ENCODE measurements around the gene MCM10. TPM values are rescaled to one million over a fixed set of nuclear protein-coding genes. Genes with fewer than 3 reads are reported as not detected.

Gene MCM10
- total RNA-seq (5.1 TPM), polyA plus RNA-seq (ENCODE audit: insufficient read depth in 1 of 8, insufficient read length in 8 of 8, low replicate concordance in 1 of 8) (1 to 10 TPM; 4.5 to 7.5 (median 5.3) TPM)
- long read RNA-seq, donor 1: 0 reads
- long read RNA-seq, donor 2: 0 reads
- long read RNA-seq, donor 3: 0 reads
- long read RNA-seq, donor 4: 0 reads
- long read RNA-seq, donor 5, partial matches to known transcripts: 116 of 116 reads
- long read RNA-seq, donor 5, other reads (novel, unspliced or antisense): 0 of 116 reads
- long read RNA-seq, donor 6, partial matches to known transcripts: 60 of 79 reads
- long read RNA-seq, donor 6, other reads (novel, unspliced or antisense): 18 of 79 reads
- long read RNA-seq, donor 7: 0 reads
- long read RNA-seq, donor 8: 0 reads
- long read RNA-seq, donor 9: 0 reads
- long read RNA-seq, donor 10: 0 reads
- long read RNA-seq, donor 11: 0 reads

- Histone ChIP-seq H3K4me1 (ENCODE audit: control insufficient read depth, insufficient read depth, low read length) (peaks cover 5% of the 10 kb centered on the region), H3K4me3 (ENCODE audit: low read length) (peak within 1 kb of the TSS; percentile 54), H3K36me3 (ENCODE audit: control insufficient read depth, insufficient read depth, low read length) (no peaks in the 10 kb centered on the region), H3K27ac (ENCODE audit: low read length) (no peak within 1 kb of the TSS), H3K27me3 (ENCODE audit: control insufficient read depth, insufficient read depth, low read length) (no peaks in the 10 kb centered on the region), H3K9me3 (replicated peaks; ENCODE audit: control insufficient read depth, low read depth, low read length) (no peaks in the 10 kb centered on the region)
- DNase-seq: peak; percentile 100
- under 1% methylated on average over 51 of the region's 56 CpGs for WGBS (ENCODE audit: insufficient coverage)
Measured at GRCh38 chr10:13160934-13161856, at the start of gene MCM10. MCM10 (plus strand) TSS chr10:13161558; CDS start chr10:13164203, 2,645 bp downstream.

GRCh38 chr10:13113544-13113943 lies 47.8 kb upstream of the MCM10 start:
- H3K4me1 ChIP-seq (ENCODE audit: control insufficient read depth, insufficient read depth, low read length): no peaks in the 10 kb centered on the region
- no peak for DNase-seq
- H3K27me3 ChIP-seq (ENCODE audit: control insufficient read depth, insufficient read depth, low read length): no peaks in the 10 kb centered on the region
- H3K27ac ChIP-seq (ENCODE audit: low read length): no peak overlapping the region
- peaks cover 42% of the 10 kb centered on the region for H3K36me3 ChIP-seq (ENCODE audit: control insufficient read depth, insufficient read depth, low read length)
- no peak overlapping the region for H3K4me3 ChIP-seq (ENCODE audit: low read length)
- 73% methylated on average over 2 of the region's 6 CpGs for WGBS (ENCODE audit: insufficient coverage)
- no peaks in the 10 kb centered on the region for H3K9me3 ChIP-seq (replicated peaks; ENCODE audit: control insufficient read depth, low read depth, low read length)

GRCh38 chr10:13115832-13116803 lies 45.2 kb upstream of the MCM10 start:
- no peaks in the 10 kb centered on the region for H3K4me1 ChIP-seq (ENCODE audit: control insufficient read depth, insufficient read depth, low read length)
- no peak for DNase-seq
- no peak overlapping the region for H3K27ac ChIP-seq (ENCODE audit: low read length)
- no peak overlapping the region for H3K4me3 ChIP-seq (ENCODE audit: low read length)
- WGBS (ENCODE audit: insufficient coverage): 73% methylated on average over 5 of the region's 12 CpGs
- no peaks in the 10 kb centered on the region for H3K9me3 ChIP-seq (replicated peaks; ENCODE audit: control insufficient read depth, low read depth, low read length)
- peaks cover 34% of the 10 kb centered on the region for H3K36me3 ChIP-seq (ENCODE audit: control insufficient read depth, insufficient read depth, low read length)
- H3K27me3 ChIP-seq (ENCODE audit: control insufficient read depth, insufficient read depth, low read length): no peaks in the 10 kb centered on the region

GRCh38 chr10:13117841-13118783 lies 43.2 kb upstream of the MCM10 start:
- Histone ChIP-seq H3K9me3 (replicated peaks; ENCODE audit: control insufficient read depth, low read depth, low read length) (no peaks in the 10 kb centered on the region), H3K27me3 (ENCODE audit: control insufficient read depth, insufficient read depth, low read length) (no peaks in the 10 kb centered on the region), H3K4me3 (ENCODE audit: low read length) (no peak overlapping the region), H3K27ac (ENCODE audit: low read length) (no peak overlapping the region), H3K4me1 (ENCODE audit: control insufficient read depth, insufficient read depth, low read length) (no peaks in the 10 kb centered on the region), H3K36me3 (ENCODE audit: control insufficient read depth, insufficient read depth, low read length) (peaks cover 31% of the 10 kb centered on the region)
- no CpG with 5 or more reads among the region's 14 CpGs for WGBS (ENCODE audit: insufficient coverage)
- no peak for DNase-seq

GRCh38 chr10:13118784-13119410 lies 42.5 kb upstream of the MCM10 start:
- H3K36me3 ChIP-seq (ENCODE audit: control insufficient read depth, insufficient read depth, low read length): peaks cover 26% of the 10 kb centered on the region
- 57% methylated on average over 1 of the region's 3 CpGs for WGBS (ENCODE audit: insufficient coverage)
- no peak overlapping the region for H3K4me3 ChIP-seq (ENCODE audit: low read length)
- no peaks in the 10 kb centered on the region for H3K9me3 ChIP-seq (replicated peaks; ENCODE audit: control insufficient read depth, low read depth, low read length)
- H3K4me1 ChIP-seq (ENCODE audit: control insufficient read depth, insufficient read depth, low read length): no peaks in the 10 kb centered on the region
- no peak overlapping the region for H3K27ac ChIP-seq (ENCODE audit: low read length)
- H3K27me3 ChIP-seq (ENCODE audit: control insufficient read depth, insufficient read depth, low read length): no peaks in the 10 kb centered on the region
- no peak for DNase-seq

GRCh38 chr10:13120786-13121499 lies 40.4 kb upstream of the MCM10 start:
- WGBS (ENCODE audit: insufficient coverage): 43% methylated on average over 1 of the region's 10 CpGs
- DNase-seq: no peak
- Histone ChIP-seq H3K9me3 (replicated peaks; ENCODE audit: control insufficient read depth, low read depth, low read length) (no peaks in the 10 kb centered on the region), H3K27me3 (ENCODE audit: control insufficient read depth, insufficient read depth, low read length) (no peaks in the 10 kb centered on the region), H3K4me3 (ENCODE audit: low read length) (no peak overlapping the region), H3K4me1 (ENCODE audit: control insufficient read depth, insufficient read depth, low read length) (no peaks in the 10 kb centered on the region), H3K27ac (ENCODE audit: low read length) (no peak overlapping the region), H3K36me3 (ENCODE audit: control insufficient read depth, insufficient read depth, low read length) (peaks cover 27% of the 10 kb centered on the region)

GRCh38 chr10:13121500-13121854 lies 39.9 kb upstream of the MCM10 start:
- Histone ChIP-seq H3K27ac (ENCODE audit: low read length) (no peak overlapping the region), H3K4me1 (ENCODE audit: control insufficient read depth, insufficient read depth, low read length) (no peaks in the 10 kb centered on the region), H3K27me3 (ENCODE audit: control insufficient read depth, insufficient read depth, low read length) (no peaks in the 10 kb centered on the region), H3K4me3 (ENCODE audit: low read length) (no peak overlapping the region), H3K36me3 (ENCODE audit: control insufficient read depth, insufficient read depth, low read length) (peaks cover 24% of the 10 kb centered on the region), H3K9me3 (replicated peaks; ENCODE audit: control insufficient read depth, low read depth, low read length) (no peaks in the 10 kb centered on the region)
- WGBS (ENCODE audit: insufficient coverage): no CpG with 5 or more reads among the region's 1 CpG
- DNase-seq: no peak

GRCh38 chr10:13136651-13137050 lies 24.7 kb upstream of the MCM10 start:
- H3K36me3 ChIP-seq (ENCODE audit: control insufficient read depth, insufficient read depth, low read length): peaks cover 42% of the 10 kb centered on the region
- 77% methylated on average over 3 of the region's 8 CpGs for WGBS (ENCODE audit: insufficient coverage)
- H3K27me3 ChIP-seq (ENCODE audit: control insufficient read depth, insufficient read depth, low read length): no peaks in the 10 kb centered on the region

More at GRCh38 chr10:13136651-13137050, 24.7 kb upstream of the MCM10 start:
- no peaks in the 10 kb centered on the region for H3K9me3 ChIP-seq (replicated peaks; ENCODE audit: control insufficient read depth, low read depth, low read length)
- no peaks in the 10 kb centered on the region for H3K4me1 ChIP-seq (ENCODE audit: control insufficient read depth, insufficient read depth, low read length)
- H3K27ac ChIP-seq (ENCODE audit: low read length): no peak overlapping the region
- DNase-seq: no peak
- no peak overlapping the region for H3K4me3 ChIP-seq (ENCODE audit: low read length)
